ENCODE measurements around the gene GMDS. TPM values are rescaled to one million over a fixed set of nuclear protein-coding genes. Genes with fewer than 3 reads are reported as not detected.

GMDS gene
- total RNA-seq, 1 donor from 2014 or later: 17.9 TPM

DNA sequence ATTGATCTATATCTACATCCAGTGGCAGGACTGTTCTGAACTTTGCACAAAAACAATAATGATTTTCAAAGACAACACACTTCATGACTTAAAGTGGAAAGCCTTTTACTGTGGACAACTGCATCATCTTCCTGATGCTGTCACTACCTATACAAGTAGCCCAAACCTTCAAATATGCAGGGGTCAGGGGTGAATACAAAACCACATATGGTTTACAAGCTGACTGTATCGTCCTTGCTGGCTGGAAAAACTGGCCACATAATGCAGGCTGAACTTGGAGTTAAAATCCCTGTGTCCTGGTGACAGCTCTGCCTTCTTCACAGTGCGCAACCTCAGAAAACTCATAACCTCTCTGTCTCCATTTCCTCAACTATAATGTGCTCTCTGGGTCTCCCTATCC is 128.9 kb downstream of the GMDS start:
- TF ChIP-seq, protein P1, sequence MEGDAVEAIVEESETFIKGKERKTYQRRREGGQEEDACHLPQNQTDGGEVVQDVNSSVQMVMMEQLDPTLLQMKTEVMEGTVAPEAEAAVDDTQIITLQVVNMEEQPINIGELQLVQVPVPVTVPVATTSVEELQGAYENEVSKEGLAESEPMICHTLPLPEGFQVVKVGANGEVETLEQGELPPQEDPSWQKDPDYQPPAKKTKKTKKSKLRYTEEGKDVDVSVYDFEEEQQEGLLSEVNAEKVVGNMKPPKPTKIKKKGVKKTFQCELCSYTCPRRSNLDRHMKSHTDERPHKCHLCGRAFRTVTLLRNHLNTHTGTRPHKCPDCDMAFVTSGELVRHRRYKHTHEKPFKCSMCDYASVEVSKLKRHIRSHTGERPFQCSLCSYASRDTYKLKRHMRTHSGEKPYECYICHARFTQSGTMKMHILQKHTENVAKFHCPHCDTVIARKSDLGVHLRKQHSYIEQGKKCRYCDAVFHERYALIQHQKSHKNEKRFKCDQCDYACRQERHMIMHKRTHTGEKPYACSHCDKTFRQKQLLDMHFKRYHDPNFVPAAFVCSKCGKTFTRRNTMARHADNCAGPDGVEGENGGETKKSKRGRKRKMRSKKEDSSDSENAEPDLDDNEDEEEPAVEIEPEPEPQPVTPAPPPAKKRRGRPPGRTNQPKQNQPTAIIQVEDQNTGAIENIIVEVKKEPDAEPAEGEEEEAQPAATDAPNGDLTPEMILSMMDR (conservative IDR thresholded peaks at IDR 0.05; ENCODE audit: low read depth, low read length): no peak
- H3K4me3 ChIP-seq (ENCODE audit: low read depth, low read length): no peak overlapping the region
- DNase-seq (ENCODE audit: low read depth): no peak

DNA sequence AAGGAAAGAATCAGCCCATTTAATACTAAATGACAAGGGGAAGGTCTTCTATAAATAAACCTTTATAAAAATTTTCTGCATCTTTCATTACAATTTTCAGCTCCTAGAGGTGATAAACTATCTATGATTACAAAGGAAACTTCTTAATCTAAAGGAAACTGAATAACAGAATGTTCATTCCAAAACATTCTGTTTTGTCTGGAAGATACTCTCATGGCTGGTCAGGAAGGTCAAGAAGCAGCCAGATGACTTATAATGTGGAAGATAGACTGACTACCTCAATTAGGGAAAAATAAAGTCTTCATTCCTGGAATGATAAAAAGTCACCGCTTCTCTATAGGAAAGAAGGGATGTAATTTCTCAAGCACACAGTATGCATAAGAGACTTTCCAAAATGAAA is 131.3 kb downstream of the GMDS start:
- TF ChIP-seq, protein P1 (conservative IDR thresholded peaks at IDR 0.05; ENCODE audit: low read depth, low read length): no peak
- no peak for DNase-seq (ENCODE audit: low read depth)
- H3K4me3 ChIP-seq (ENCODE audit: low read depth, low read length): no peak overlapping the region

DNA sequence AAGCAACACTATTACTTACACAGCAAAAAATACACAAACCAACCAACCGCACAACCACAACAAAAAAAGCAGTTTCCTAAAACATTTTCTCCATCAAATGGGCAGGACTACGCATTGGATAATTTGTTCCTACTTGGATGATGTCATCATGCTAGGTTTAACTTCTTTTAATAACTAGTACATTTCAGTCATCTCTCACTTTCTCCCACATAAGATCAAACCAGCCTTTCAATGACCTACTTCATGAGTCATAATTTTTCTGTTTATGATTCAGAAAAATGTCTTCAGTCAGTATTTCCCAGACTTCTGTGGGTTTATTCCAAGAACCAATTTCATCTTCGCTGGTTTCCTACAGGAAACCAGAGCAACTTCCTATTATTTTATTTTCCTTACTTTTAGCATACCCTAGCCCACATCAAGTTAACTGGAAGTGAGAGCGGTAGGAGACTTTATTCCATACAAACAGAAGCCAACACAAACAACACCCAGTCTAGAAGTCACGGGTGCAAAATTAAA is 134.2 kb downstream of the GMDS start:
- TF ChIP-seq, protein P1 (conservative IDR thresholded peaks at IDR 0.05; ENCODE audit: low read depth, low read length): no peak
- H3K4me3 ChIP-seq (ENCODE audit: low read depth, low read length): no peak overlapping the region
- no peak for DNase-seq (ENCODE audit: low read depth)

DNA sequence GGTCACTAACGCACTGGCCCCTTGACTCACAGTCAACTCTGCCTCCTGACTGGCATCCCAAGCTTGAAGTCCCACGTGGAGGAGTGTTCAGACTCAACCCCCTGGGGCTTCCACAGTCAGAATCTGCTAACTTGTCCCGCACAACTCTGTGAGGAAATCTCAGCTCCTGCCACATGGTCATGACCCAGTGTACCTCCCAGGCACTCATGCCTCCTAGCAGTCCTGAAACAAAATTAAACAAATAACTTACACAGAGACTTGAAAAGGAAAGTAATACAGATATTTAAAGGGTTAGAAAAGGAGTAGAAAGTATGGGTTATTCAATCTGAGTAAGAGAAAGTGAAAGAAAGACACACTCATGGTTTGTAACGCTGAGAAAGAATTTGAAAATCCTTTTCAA is 134.9 kb downstream of the GMDS start:
- DNase-seq (ENCODE audit: low read depth): no peak
- TF ChIP-seq, protein P1 (conservative IDR thresholded peaks at IDR 0.05; ENCODE audit: low read depth, low read length): no peak
- H3K4me3 ChIP-seq (ENCODE audit: low read depth, low read length): no peak overlapping the region

DNA sequence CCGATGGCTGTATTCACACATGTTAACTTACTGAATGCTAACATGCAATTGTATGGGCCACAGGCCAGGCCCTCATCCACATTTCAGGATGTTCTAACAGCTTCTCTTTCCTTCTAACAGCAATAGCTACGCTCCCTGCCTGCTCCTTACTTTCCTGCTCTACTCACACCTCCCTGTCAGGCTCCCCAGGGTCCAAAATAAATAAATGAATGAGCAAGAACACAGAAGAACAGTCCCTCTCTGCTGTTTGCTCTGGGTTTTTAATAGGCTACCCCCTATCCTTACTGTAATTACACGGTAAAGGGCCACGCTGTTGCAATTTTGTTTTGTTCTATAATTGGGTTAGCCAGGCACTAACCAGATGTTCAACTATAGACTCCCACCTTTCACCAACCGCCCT is 135.6 kb downstream of the GMDS start:
- no peak for DNase-seq (ENCODE audit: low read depth)
- TF ChIP-seq, protein P1 (conservative IDR thresholded peaks at IDR 0.05; ENCODE audit: low read depth, low read length): no peak
- H3K4me3 ChIP-seq (ENCODE audit: low read depth, low read length): no peak overlapping the region

DNA sequence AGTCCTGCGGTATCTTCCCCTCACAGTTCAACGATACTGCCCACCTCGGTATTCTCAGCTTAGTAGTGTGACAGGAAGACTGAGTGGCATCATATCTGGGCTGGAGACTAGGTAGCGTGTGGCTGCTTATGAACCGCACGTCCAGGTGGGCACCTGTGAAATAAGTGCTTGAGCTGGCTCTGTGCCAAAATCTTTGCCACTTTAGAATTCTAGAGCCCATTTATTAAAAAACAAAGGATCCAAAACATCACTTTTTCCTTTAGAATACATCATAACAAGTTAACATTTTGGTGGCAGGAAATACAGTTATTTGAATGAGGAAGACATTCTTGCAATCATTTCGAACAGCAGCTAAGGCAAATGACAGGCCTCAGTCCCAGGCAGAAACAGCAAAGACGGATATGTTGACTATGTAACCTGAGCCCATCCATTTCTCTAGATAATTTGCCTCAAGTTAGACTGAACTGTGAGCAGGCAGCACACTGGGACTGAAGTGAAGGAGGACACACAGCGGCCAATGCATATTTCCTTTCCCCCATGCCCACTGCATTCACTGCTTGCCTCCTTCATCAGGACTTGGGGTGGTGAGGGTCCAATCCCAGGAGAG is 136.6 kb downstream of the GMDS start:
- no peak overlapping the region for H3K4me3 ChIP-seq (ENCODE audit: low read depth, low read length)
- DNase-seq (ENCODE audit: low read depth): no peak
- TF ChIP-seq, protein P1 (conservative IDR thresholded peaks at IDR 0.05; ENCODE audit: low read depth, low read length): no peak

DNA sequence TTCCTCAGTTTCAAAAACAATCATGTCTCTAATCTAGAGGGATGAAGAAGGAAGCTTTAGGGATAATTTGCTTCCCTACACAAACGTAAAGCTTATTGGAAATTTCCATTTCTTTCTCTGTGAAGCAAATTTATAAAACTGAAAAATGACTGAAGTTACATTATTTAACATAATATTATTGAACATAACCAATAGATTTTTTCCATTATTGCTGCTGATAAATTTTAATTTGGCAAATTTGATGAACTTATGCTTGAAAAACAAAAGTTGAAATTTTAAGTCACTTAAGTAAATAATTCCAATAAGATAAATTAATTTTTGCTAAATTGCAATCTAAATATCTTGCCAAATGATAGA is 140.9 kb downstream of the GMDS start:
- TF ChIP-seq, protein P1 (conservative IDR thresholded peaks at IDR 0.05; ENCODE audit: low read depth, low read length): no peak

More for the DNA sequence above, 140.9 kb downstream of the GMDS start:
- H3K4me3 ChIP-seq (ENCODE audit: low read depth, low read length): no peak overlapping the region
- no peak for DNase-seq (ENCODE audit: low read depth)
